SK-N-SH (cell line): ENCODE results near the gene CAPN9.

Experiments used
- EP300 ChIP-seq, 2 experiments: IDR thresholded peaks; 2 replicates each; pipeline versions ENCODE4 v1.4.0 to v1.6.1; 2012; ENCODE audit warnings: borderline replicate concordance in 1 of 2, low read depth in 1 of 2, low read length in 1 of 2
- EZH2phosphoT487 ChIP-seq: fragments of 200-600 bp; sonication (generic); IDR thresholded peaks from 2 replicates; pipeline ENCODE4 v1.6.1; 2017; ENCODE audit warnings: low read depth, mixed run types, mild to moderate bottlenecking, antibody characterized with exemption, moderate library complexity, borderline replicate concordance
- FOXM1 ChIP-seq: IDR thresholded peaks from 2 replicates; pipeline ENCODE4 v1.4.0; 2012; ENCODE audit warnings: low read depth, mild to moderate bottlenecking
- GABPA ChIP-seq: IDR thresholded peaks from 2 replicates; pipeline ENCODE4 v1.4.0; 2012; ENCODE audit warnings: low read depth, mild to moderate bottlenecking
- MEF2A ChIP-seq: IDR thresholded peaks from 2 replicates; pipeline ENCODE4 v1.4.0; 2012; ENCODE audit warnings: low read depth, borderline replicate concordance
- MXI1 ChIP-seq: IDR thresholded peaks from 2 replicates; pipeline ENCODE4 v1.6.1; 2012; ENCODE audit warnings: mild to moderate bottlenecking, low read depth, low read length, improper control_type of control experiment
- POLR2AphosphoS5 ChIP-seq: IDR thresholded peaks from 2 replicates; pipeline ENCODE4 v1.6.1; 2012; ENCODE audit warnings: low read depth, low read length
- RCOR1 ChIP-seq: fragments of 150-350 bp; IDR thresholded peaks from 2 replicates; pipeline ENCODE4 v1.6.1; 2017; ENCODE audit warnings: antibody characterized with exemption, low read length
- RFX5 ChIP-seq: IDR thresholded peaks from 2 replicates; pipeline ENCODE4 v1.6.1; 2012; ENCODE audit warnings: mild to moderate bottlenecking, improper control_type of control experiment, low read length
- SMC3 ChIP-seq: IDR thresholded peaks from 2 replicates; pipeline ENCODE4 v1.6.1; 2012; ENCODE audit warnings: low read depth, low read length, improper control_type of control experiment
- USF2 ChIP-seq: fragments of 150-350 bp; IDR thresholded peaks from 2 replicates; pipeline ENCODE4 v1.6.1; 2017; ENCODE audit warnings: antibody characterized with exemption, low read length, low read depth, borderline replicate concordance
- TF ChIP-seq, protein P1 (sequence below): fragments of 200-600 bp; sonication (generic); IDR thresholded peaks from 2 replicates; pipeline ENCODE4 v1.6.1; 2017; ENCODE audit warnings: antibody characterized with exemption, mild to moderate bottlenecking, moderate library complexity
- TF ChIP-seq, protein P2 (sequence below): IDR thresholded peaks from 2 replicates; pipeline ENCODE4 v1.6.1; 2012; ENCODE audit warnings: mild to moderate bottlenecking, low read depth, low read length, moderate library complexity
- TF ChIP-seq, protein P3 (sequence below): IDR thresholded peaks from 2 replicates; pipeline ENCODE4 v1.4.0; 2012; ENCODE audit warnings: low read depth, borderline replicate concordance

DNA sequence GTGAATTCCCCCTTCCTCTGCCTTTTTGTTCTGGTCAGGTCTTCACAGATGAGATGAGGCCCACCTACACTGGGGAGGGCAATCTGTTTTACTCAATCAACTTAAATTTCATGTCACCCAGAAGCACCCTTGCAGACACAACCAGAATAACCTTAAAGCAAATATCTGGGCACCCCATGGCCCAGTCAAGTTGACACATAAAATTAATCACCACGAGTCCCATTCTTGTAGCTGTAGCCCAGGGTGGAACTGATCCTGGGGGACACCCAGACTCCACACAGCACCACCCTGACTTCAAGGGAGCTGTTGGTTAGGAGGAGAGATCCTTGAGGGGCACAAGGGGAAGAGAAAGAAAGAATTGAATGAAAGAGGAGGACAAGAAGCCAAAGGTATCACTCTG lies 23.1 kb downstream of the CAPN9 start:
- TF ChIP-seq, protein P1, sequence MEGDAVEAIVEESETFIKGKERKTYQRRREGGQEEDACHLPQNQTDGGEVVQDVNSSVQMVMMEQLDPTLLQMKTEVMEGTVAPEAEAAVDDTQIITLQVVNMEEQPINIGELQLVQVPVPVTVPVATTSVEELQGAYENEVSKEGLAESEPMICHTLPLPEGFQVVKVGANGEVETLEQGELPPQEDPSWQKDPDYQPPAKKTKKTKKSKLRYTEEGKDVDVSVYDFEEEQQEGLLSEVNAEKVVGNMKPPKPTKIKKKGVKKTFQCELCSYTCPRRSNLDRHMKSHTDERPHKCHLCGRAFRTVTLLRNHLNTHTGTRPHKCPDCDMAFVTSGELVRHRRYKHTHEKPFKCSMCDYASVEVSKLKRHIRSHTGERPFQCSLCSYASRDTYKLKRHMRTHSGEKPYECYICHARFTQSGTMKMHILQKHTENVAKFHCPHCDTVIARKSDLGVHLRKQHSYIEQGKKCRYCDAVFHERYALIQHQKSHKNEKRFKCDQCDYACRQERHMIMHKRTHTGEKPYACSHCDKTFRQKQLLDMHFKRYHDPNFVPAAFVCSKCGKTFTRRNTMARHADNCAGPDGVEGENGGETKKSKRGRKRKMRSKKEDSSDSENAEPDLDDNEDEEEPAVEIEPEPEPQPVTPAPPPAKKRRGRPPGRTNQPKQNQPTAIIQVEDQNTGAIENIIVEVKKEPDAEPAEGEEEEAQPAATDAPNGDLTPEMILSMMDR = no peak
- TF ChIP-seq RCOR1 (no peak), RFX5 (no peak), POLR2AphosphoS5 (no peak), GABPA (no peak), MXI1 (no peak), EZH2phosphoT487 (no peak), FOXM1 (no peak), EP300 (IDR thresholded peaks at IDR 0.05; ENCODE audit: borderline replicate concordance in 1 of 2, low read depth in 1 of 2, low read length in 1 of 2) (no peak), SMC3 (no peak), USF2 (no peak), MEF2A (no peak)
- TF ChIP-seq, protein P2, sequence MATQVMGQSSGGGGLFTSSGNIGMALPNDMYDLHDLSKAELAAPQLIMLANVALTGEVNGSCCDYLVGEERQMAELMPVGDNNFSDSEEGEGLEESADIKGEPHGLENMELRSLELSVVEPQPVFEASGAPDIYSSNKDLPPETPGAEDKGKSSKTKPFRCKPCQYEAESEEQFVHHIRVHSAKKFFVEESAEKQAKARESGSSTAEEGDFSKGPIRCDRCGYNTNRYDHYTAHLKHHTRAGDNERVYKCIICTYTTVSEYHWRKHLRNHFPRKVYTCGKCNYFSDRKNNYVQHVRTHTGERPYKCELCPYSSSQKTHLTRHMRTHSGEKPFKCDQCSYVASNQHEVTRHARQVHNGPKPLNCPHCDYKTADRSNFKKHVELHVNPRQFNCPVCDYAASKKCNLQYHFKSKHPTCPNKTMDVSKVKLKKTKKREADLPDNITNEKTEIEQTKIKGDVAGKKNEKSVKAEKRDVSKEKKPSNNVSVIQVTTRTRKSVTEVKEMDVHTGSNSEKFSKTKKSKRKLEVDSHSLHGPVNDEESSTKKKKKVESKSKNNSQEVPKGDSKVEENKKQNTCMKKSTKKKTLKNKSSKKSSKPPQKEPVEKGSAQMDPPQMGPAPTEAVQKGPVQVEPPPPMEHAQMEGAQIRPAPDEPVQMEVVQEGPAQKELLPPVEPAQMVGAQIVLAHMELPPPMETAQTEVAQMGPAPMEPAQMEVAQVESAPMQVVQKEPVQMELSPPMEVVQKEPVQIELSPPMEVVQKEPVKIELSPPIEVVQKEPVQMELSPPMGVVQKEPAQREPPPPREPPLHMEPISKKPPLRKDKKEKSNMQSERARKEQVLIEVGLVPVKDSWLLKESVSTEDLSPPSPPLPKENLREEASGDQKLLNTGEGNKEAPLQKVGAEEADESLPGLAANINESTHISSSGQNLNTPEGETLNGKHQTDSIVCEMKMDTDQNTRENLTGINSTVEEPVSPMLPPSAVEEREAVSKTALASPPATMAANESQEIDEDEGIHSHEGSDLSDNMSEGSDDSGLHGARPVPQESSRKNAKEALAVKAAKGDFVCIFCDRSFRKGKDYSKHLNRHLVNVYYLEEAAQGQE = no peak
- TF ChIP-seq, protein P3, sequence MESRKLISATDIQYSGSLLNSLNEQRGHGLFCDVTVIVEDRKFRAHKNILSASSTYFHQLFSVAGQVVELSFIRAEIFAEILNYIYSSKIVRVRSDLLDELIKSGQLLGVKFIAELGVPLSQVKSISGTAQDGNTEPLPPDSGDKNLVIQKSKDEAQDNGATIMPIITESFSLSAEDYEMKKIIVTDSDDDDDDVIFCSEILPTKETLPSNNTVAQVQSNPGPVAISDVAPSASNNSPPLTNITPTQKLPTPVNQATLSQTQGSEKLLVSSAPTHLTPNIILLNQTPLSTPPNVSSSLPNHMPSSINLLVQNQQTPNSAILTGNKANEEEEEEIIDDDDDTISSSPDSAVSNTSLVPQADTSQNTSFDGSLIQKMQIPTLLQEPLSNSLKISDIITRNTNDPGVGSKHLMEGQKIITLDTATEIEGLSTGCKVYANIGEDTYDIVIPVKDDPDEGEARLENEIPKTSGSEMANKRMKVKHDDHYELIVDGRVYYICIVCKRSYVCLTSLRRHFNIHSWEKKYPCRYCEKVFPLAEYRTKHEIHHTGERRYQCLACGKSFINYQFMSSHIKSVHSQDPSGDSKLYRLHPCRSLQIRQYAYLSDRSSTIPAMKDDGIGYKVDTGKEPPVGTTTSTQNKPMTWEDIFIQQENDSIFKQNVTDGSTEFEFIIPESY = no peak
